ENCODE measurements around the gene SCO2. TPM values are rescaled to one million over a fixed set of nuclear protein-coding genes. Genes with fewer than 3 reads are reported as not detected.

Gene SCO2
- polyA plus RNA-seq, 1 donor (not counting 4 experiments of a cell fraction or from before 2014, with no cell fraction given) = 1.9 TPM

- Histone ChIP-seq H3K79me2 (ENCODE audit: control insufficient read depth, insufficient read depth, low read length) (no peaks in the 10 kb centered on the region), H4K20me1 (ENCODE audit: control insufficient read depth, extremely low read depth, insufficient read depth, low read length) (peaks cover 3% of the 10 kb centered on the region), H3K4me1 (ENCODE audit: control insufficient read depth, extremely low read depth, insufficient read depth, low read length) (no peaks in the 10 kb centered on the region), H3K9ac (ENCODE audit: control insufficient read depth, extremely low read depth, insufficient read depth, low read length) (no peak overlapping the region), H3K9me1 (ENCODE audit: control insufficient read depth, extremely low read depth, insufficient read depth, low read length) (no peaks in the 10 kb centered on the region), H3K4me3 (ENCODE audit: control insufficient read depth in 2 of 3, extremely low read depth in 1 of 3, insufficient read depth in 2 of 3, low read depth in 1 of 3, low read length in 3 of 3) (no peak overlapping the region), H3K27ac (ENCODE audit: control insufficient read depth, insufficient read depth, low read length) (no peak overlapping the region), H3K4me2 (ENCODE audit: control insufficient read depth, extremely low read depth, insufficient read depth, low read depth, low read length) (no peak overlapping the region), H3K36me3 (ENCODE audit: control insufficient read depth in 2 of 2, extremely low read depth in 1 of 2, insufficient read depth in 2 of 2, low read length in 2 of 2) (no peaks in the 10 kb centered on the region), H2AFZ (ENCODE audit: control insufficient read depth, low read length) (no peak overlapping the region), H3K27me3 (ENCODE audit: control insufficient read depth, extremely low read depth, insufficient read depth, low read length) (peaks cover 8% of the 10 kb centered on the region), H3K9me3 (ENCODE audit: control insufficient read depth, low read depth, low read length) (no peaks in the 10 kb centered on the region)
- dilution Hi-C loops (cut with MboI; ENCODE audit: extremely low pct_ligation_motif_present, low sequenced_read_pairs) = no loop called here
- DNase-seq (ENCODE audit: low read depth, low spot score) (no peak), FAIRE-seq (no peak)
- TF ChIP-seq EZH2 (IDR thresholded peaks at IDR 0.05; ENCODE audit: low read length) (no peak), CTCF (optimal IDR thresholded peaks at IDR 0.05 in 1 of 3, IDR thresholded peaks at IDR 0.05 in 1 of 3, conservative IDR thresholded peaks at IDR 0.05 in 1 of 3; ENCODE audit: extremely low read depth in 1 of 3, insufficient read depth in 2 of 3, low read length in 3 of 3) (no peak)
These were observed 36.5 kb downstream of the SCO2 start for GRCh38 chr22:50488886-50489285.

- H3K27ac ChIP-seq (ENCODE audit: control insufficient read depth, insufficient read depth, low read length) = no peak overlapping the region
- no peaks in the 10 kb centered on the region for H3K4me1 ChIP-seq (ENCODE audit: control insufficient read depth, extremely low read depth, insufficient read depth, low read length)
- H3K36me3 ChIP-seq (ENCODE audit: control insufficient read depth in 2 of 2, extremely low read depth in 1 of 2, insufficient read depth in 2 of 2, low read length in 2 of 2) = no peaks in the 10 kb centered on the region
- FAIRE-seq = no peak
- no peaks in the 10 kb centered on the region for H3K9me1 ChIP-seq (ENCODE audit: control insufficient read depth, extremely low read depth, insufficient read depth, low read length)
- H3K27me3 ChIP-seq (ENCODE audit: control insufficient read depth, extremely low read depth, insufficient read depth, low read length) = peaks cover 8% of the 10 kb centered on the region
- peaks cover 3% of the 10 kb centered on the region for H4K20me1 ChIP-seq (ENCODE audit: control insufficient read depth, extremely low read depth, insufficient read depth, low read length)
- DNase-seq (ENCODE audit: low read depth, low spot score) = no peak
- H2AFZ ChIP-seq (ENCODE audit: control insufficient read depth, low read length) = no peak overlapping the region
- H3K79me2 ChIP-seq (ENCODE audit: control insufficient read depth, insufficient read depth, low read length) = no peaks in the 10 kb centered on the region
- H3K9ac ChIP-seq (ENCODE audit: control insufficient read depth, extremely low read depth, insufficient read depth, low read length) = no peak overlapping the region
- no peak overlapping the region for H3K4me2 ChIP-seq (ENCODE audit: control insufficient read depth, extremely low read depth, insufficient read depth, low read depth, low read length)
- H3K4me3 ChIP-seq (ENCODE audit: control insufficient read depth in 2 of 3, extremely low read depth in 1 of 3, insufficient read depth in 2 of 3, low read depth in 1 of 3, low read length in 3 of 3) = no peak overlapping the region
- H3K9me3 ChIP-seq (ENCODE audit: control insufficient read depth, low read depth, low read length) = no peaks in the 10 kb centered on the region
- TF ChIP-seq EZH2 (IDR thresholded peaks at IDR 0.05; ENCODE audit: low read length) = no peak
- no peak for TF ChIP-seq CTCF (optimal IDR thresholded peaks at IDR 0.05 in 1 of 3, IDR thresholded peaks at IDR 0.05 in 1 of 3, conservative IDR thresholded peaks at IDR 0.05 in 1 of 3; ENCODE audit: extremely low read depth in 1 of 3, insufficient read depth in 2 of 3, low read length in 3 of 3)
- dilution Hi-C loops (cut with MboI; ENCODE audit: extremely low pct_ligation_motif_present, low sequenced_read_pairs) = no loop called here
These were observed 37.3 kb downstream of the SCO2 start for GRCh38 chr22:50488006-50488677.
